Neutrophil (primary cell): Measurements from ENCODE around the gene DPYD.

ENCODE experiments used
- H3K27ac ChIP-seq: fragments of 200-600 bp; sonication (generic); 2 replicates; pipeline ENCODE4 v1.5.1; 2016; ENCODE audit warnings: mild to moderate bottlenecking, moderate library complexity
- H3K27me3 ChIP-seq: fragments of 200-600 bp; sonication (generic); 2 replicates; pipeline ENCODE4 v1.6.0; 2016; ENCODE audit warnings: mild to moderate bottlenecking
- H3K36me3 ChIP-seq: fragments of 200-600 bp; sonication (generic); 2 replicates; pipeline ENCODE4 v1.5.1; 2017
- H3K4me1 ChIP-seq, 2 experiments: fragments of 200-600 bp in 1 of 2; sonication (generic) in 1 of 2; 1 replicate in 1 of 2; 2 replicates in 1 of 2; pipeline versions ENCODE4 v1.5.1 to v1.6.1; 2013 to 2016; ENCODE audit warnings: low read depth in 1 of 2, low read length in 1 of 2, mild to moderate bottlenecking in 1 of 2, moderate library complexity in 1 of 2; ENCODE audit not compliant: control insufficient read depth in 1 of 2, insufficient read depth in 1 of 2
- H3K4me3 ChIP-seq, 2 experiments: fragments of 200-600 bp in 1 of 2; sonication (generic) in 1 of 2; 1 replicate in 1 of 2; 2 replicates in 1 of 2; pipeline ENCODE4 v1.5.1; 2013 to 2016; ENCODE audit warnings: low read depth in 1 of 2, low read length in 1 of 2, mild to moderate bottlenecking in 1 of 2, moderate library complexity in 1 of 2
- H3K9me3 ChIP-seq: fragments of 200-600 bp; sonication (generic); 2 replicates; pipeline ENCODE4 v1.5.1; 2016
- TF ChIP-seq, protein P1 (sequence below): fragments of 200-600 bp; sonication (generic); IDR thresholded peaks from 2 replicates; pipeline ENCODE4 v1.5.1; 2016; ENCODE audit warnings: antibody characterized with exemption

Gene DPYD

DNA sequence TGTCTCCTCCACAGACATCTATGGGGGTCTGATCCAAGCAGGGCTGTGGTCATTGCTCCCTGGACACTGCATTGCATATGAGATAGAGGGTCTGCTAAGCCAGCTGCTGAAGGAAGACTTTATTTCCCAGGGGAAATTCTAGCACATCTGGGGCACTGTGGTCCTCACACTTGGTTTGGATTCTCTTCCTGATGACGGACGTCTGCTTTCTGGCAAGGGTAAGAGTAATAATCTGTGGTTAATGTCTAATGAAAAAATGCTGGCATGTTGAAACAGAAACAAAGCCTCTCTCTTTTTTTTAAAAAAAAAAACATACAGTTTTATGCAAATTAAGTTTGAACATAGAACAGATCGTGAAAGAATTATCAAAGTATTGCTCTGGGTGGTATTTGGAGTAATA lies 553.9 kb downstream of the DPYD start:
- Histone ChIP-seq H3K9me3 (no peaks in the 10 kb centered on the region), H3K27me3 (no peaks in the 10 kb centered on the region), H3K4me3 (no peak overlapping the region), H3K4me1 (no peaks in the 10 kb centered on the region), H3K27ac (no peak overlapping the region), H3K36me3 (peaks cover 6% of the 10 kb centered on the region)
- TF ChIP-seq, protein P1, sequence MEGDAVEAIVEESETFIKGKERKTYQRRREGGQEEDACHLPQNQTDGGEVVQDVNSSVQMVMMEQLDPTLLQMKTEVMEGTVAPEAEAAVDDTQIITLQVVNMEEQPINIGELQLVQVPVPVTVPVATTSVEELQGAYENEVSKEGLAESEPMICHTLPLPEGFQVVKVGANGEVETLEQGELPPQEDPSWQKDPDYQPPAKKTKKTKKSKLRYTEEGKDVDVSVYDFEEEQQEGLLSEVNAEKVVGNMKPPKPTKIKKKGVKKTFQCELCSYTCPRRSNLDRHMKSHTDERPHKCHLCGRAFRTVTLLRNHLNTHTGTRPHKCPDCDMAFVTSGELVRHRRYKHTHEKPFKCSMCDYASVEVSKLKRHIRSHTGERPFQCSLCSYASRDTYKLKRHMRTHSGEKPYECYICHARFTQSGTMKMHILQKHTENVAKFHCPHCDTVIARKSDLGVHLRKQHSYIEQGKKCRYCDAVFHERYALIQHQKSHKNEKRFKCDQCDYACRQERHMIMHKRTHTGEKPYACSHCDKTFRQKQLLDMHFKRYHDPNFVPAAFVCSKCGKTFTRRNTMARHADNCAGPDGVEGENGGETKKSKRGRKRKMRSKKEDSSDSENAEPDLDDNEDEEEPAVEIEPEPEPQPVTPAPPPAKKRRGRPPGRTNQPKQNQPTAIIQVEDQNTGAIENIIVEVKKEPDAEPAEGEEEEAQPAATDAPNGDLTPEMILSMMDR = no peak

DNA sequence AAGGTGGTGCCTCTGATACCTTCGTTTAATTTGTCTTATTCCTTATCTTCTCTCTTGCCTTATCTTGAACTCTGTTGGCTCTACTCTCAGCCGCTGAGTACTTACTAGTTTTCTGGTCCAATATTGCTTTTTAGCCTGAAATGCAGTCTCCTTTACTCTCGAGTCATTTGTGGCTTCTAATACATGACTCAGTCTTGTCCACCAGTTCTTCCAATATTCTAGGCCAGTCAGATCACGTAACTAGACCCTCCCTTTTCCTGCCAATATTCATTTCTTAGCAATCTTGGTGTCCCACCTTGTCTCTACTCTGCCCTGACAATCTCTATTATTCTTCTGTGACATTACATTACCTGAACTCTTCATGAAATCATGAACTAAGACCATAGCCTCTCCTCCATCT lies 555.8 kb downstream of the DPYD start:
- Histone ChIP-seq H3K27ac (no peak overlapping the region), H3K36me3 (peaks cover 6% of the 10 kb centered on the region), H3K4me1 (no peaks in the 10 kb centered on the region), H3K9me3 (no peaks in the 10 kb centered on the region), H3K4me3 (no peak overlapping the region), H3K27me3 (no peaks in the 10 kb centered on the region)
- TF ChIP-seq, protein P1 = no peak

DNA sequence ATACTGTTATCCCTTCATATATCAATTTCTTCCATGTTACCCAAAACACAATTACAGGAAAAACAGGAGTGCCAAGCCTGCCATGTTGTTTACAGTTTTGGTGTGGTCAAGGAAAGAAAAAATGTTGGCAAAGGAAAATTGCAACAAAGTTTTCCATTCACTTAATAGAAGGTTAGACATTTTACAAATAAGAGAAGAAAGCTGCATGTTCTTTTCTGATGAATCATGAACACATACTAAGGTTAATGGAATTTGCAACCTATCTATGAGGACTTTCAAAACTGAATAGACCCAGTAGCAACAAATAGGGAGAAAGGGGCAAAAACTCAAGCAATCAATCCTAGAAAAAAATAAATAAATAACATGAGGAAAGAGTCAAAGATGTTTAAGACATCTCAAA lies 556.7 kb downstream of the DPYD start:
- peaks cover 6% of the 10 kb centered on the region for H3K36me3 ChIP-seq
- TF ChIP-seq, protein P1 = no peak
- H3K4me3 ChIP-seq = no peak overlapping the region
- H3K27ac ChIP-seq = no peak overlapping the region
- H3K9me3 ChIP-seq = no peaks in the 10 kb centered on the region
- H3K4me1 ChIP-seq = no peaks in the 10 kb centered on the region
- H3K27me3 ChIP-seq = no peaks in the 10 kb centered on the region

DNA sequence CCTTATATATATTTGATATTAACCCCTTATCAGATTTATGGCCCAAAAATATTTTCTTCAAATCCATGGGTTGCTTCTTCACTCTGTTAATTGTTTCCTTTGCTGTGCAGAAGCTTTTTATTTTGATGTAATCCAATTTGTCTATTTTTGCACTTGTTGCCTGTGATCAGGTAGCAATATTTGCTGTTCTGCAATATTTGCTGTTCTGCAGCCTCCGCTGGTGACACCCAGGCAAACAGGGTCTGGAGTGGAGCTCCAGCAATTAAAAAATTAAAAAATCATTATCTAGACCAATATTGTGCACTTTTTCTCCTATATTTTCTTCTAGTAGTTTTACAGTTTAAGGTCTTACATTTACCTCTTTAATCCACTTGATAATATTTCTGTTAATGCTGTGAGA lies 564.5 kb downstream of the DPYD start:
- Histone ChIP-seq H3K27me3 (no peaks in the 10 kb centered on the region), H3K27ac (no peak overlapping the region), H3K36me3 (no peaks in the 10 kb centered on the region), H3K9me3 (no peaks in the 10 kb centered on the region), H3K4me3 (no peak overlapping the region), H3K4me1 (no peaks in the 10 kb centered on the region)
- TF ChIP-seq, protein P1 = no peak

DNA sequence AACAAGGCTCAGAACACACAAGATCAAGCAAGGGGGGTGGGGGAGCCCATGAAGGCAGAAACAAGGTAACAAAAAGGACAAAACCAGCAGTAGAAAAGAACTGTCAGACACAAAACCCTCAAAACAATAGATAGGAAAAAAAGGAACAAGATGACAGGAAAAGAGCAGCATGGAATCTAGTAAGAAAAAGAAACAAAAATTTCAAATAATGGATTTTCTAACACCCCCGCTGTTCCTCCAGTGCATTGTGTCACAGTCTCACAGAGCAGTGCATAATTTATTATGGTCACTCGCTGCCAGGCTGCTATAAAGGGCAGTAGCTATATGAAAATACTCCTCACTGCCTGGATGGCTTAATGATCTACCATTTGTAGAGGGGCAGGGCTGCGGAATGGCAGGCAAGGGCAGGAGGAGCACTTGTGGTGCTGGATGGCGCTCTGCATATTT lies 567.9 kb downstream of the DPYD start:
- Histone ChIP-seq H3K27ac (no peak overlapping the region), H3K36me3 (no peaks in the 10 kb centered on the region), H3K9me3 (no peaks in the 10 kb centered on the region), H3K4me3 (no peak overlapping the region), H3K27me3 (no peaks in the 10 kb centered on the region), H3K4me1 (peaks cover 0 to 3% of the 10 kb centered on the region in 2 experiments)
- TF ChIP-seq, protein P1 = no peak

DNA sequence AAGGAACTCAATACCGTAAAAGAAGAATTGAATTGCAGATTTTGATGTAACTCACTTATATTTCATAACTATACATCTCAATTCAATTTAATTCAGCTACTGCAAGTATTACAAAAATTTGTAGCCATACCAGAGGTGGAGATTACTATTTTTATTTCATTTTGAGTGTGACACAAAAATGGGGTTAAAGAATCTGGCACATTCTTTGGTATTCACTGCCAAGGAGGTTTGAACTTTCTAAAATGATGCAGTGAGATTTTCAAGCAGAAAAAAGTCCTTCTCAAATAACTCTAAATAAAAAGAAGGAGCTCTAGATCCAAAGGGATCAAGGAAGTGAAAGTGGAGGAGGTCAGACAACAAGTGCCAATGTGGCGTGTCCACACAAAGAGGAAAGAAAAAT lies 569.0 kb downstream of the DPYD start:
- Histone ChIP-seq H3K9me3 (no peaks in the 10 kb centered on the region), H3K27me3 (no peaks in the 10 kb centered on the region), H3K4me3 (no peak overlapping the region), H3K27ac (no peak overlapping the region), H3K4me1 (peaks cover 0 to 3% of the 10 kb centered on the region in 2 experiments), H3K36me3 (no peaks in the 10 kb centered on the region)
- TF ChIP-seq, protein P1 = no peak
